HepG2 (cell line): ENCODE data around the gene TPP2. TPM values are rescaled to one million over a fixed set of nuclear protein-coding genes. Genes with fewer than 3 reads are reported as not detected.

Source experiments
- ATAC-seq: fragments of 200-7000 bp; cut with Tn5 transposase; 3 replicates; pipeline ENCODE4 v1.9.1; 2020; ENCODE audit warnings: mild to moderate bottlenecking, moderate library complexity
- BruUV-seq: library from RNA; stranded (reverse); fragments of 400-500 nt; replicated peaks from 2 replicates; lab custom pipeline; 2021; lab: Mats Ljungman, UMichigan
- CTCF ChIA-PET: fragments of 300-600 bp; formaldehyde crosslinking; extraction: SDS; loops from one replicate; lab custom pipeline; 2021; ENCODE audit warnings: low total read pairs, inconsistent platforms, low intra/inter-chr PET ratio; lab: Yijun Ruan, JAX
- POLR2A ChIA-PET: fragments of 350-600 bp; sonication (Branson Sonifier 250); formaldehyde crosslinking; loops from one replicate; lab custom pipeline; 2020; ENCODE audit warnings: antibody characterized with exemption, inconsistent platforms; lab: Yijun Ruan, JAX
- DNase-seq: peaks from one replicate; pipeline ENCODE4 v3.0.0-alpha.2; 2015; ENCODE audit warnings: low spot score
- FAIRE-seq: peaks from 3 replicates; lab custom pipeline; 2011; peaks lifted over from hg19 to GRCh38; lab: Jason Lieb, UNC
- H2AFZ ChIP-seq: one replicate; pipeline ENCODE4 v1.6.1; 2011; ENCODE audit warnings: low read length, inconsistent platforms
- H3K27ac ChIP-seq: fragments of 300-600 bp; 3 replicates; pipeline ENCODE4 v1.8.0; 2011; ENCODE audit warnings: mixed run types, mild to moderate bottlenecking, mixed read lengths, low read length, inconsistent platforms; ENCODE audit not compliant: insufficient read depth; ENCODE audit errors: extremely low read length
- H3K27me3 ChIP-seq, 2 experiments: fragments of 200-600 bp in 1 of 2; 2 replicates in 1 of 2; 3 replicates in 1 of 2; pipeline versions ENCODE4 v1.6.0 to v1.8.0; 2011; ENCODE audit warnings: low read length in 2 of 2, mild to moderate bottlenecking in 2 of 2, moderate library complexity in 2 of 2, inconsistent platforms in 1 of 2; ENCODE audit not compliant: insufficient read depth in 2 of 2, control insufficient read depth in 1 of 2
- H3K36me3 ChIP-seq, 2 experiments: fragments of 200-600 bp in 1 of 2; replicated peaks in 1 of 2; 2 replicates in 1 of 2; 3 replicates in 1 of 2; pipeline versions ENCODE4 v1.5.1 to v1.8.0; 2011; ENCODE audit warnings: low read length in 2 of 2, inconsistent platforms in 1 of 2; ENCODE audit not compliant: insufficient read depth in 2 of 2, control insufficient read depth in 1 of 2
- H3K4me1 ChIP-seq: 2 replicates; pipeline ENCODE4 v1.5.1; 2012; ENCODE audit warnings: low read length, inconsistent platforms; ENCODE audit not compliant: insufficient read depth
- H3K4me2 ChIP-seq: 2 replicates; pipeline ENCODE4 v1.6.0; 2011; ENCODE audit warnings: low read depth, low read length, inconsistent platforms
- H3K4me3 ChIP-seq, 3 experiments: fragments of 200-600 bp in 1 of 3; sonication (generic), shearing (Covaris generic) in 1 of 3; replicated peaks in 1 of 3; 2 replicates each; pipeline ENCODE4 v1.5.1; 2011 to 2016; ENCODE audit warnings: low read length in 3 of 3, inconsistent platforms in 2 of 3, low read depth in 2 of 3, mild to moderate bottlenecking in 2 of 3, control low read depth in 1 of 3, mixed read lengths in 1 of 3; ENCODE audit not compliant: insufficient read depth in 1 of 3
- H3K79me2 ChIP-seq: one replicate; pipeline ENCODE4 v1.6.1; 2011; ENCODE audit warnings: low read length, inconsistent platforms; ENCODE audit not compliant: insufficient read depth
- H3K9ac ChIP-seq: 2 replicates; pipeline ENCODE4 v1.6.0; 2011; ENCODE audit warnings: mild to moderate bottlenecking, low read depth, low read length, inconsistent platforms; ENCODE audit not compliant: insufficient read depth
- H3K9me3 ChIP-seq: 2 replicates; pipeline ENCODE4 v1.5.1; 2012; ENCODE audit warnings: mild to moderate bottlenecking, low read length
- H4K20me1 ChIP-seq: 2 replicates; pipeline ENCODE4 v1.6.0; 2011; ENCODE audit warnings: inconsistent platforms, mild to moderate bottlenecking, low read length, moderate library complexity; ENCODE audit not compliant: insufficient read depth
- ASH2L ChIP-seq: fragments of 300-600, 200-600 bp; sonication (generic); IDR thresholded peaks from 2 replicates; pipeline ENCODE4 v1.7.0; 2017; ENCODE audit warnings: low read depth, mild to moderate bottlenecking, moderate library complexity, mixed read lengths, low read length; ENCODE audit not compliant: insufficient read length
- GATA4 ChIP-seq: sonication (generic); IDR thresholded peaks from 2 replicates; pipeline ENCODE4 v1.6.1; 2016; ENCODE audit warnings: antibody characterized with exemption, low read depth, borderline replicate concordance
- HDAC1 ChIP-seq: sonication (generic); formaldehyde crosslinking; IDR thresholded peaks from 2 replicates; pipeline ENCODE4 v1.5.1; 2020; ENCODE audit warnings: mild to moderate bottlenecking, missing genetic modification reagents
- HMGXB4 ChIP-seq, 2 experiments: sonication (generic) in 1 of 2; formaldehyde crosslinking in 1 of 2; IDR thresholded peaks; 2 replicates each; pipeline versions ENCODE4 v1.4.0 to v1.6.1; 2018 to 2020; ENCODE audit warnings: missing genetic modification reagents in 2 of 2, borderline replicate concordance in 1 of 2, low read depth in 1 of 2, mild to moderate bottlenecking in 1 of 2, missing biosample characterization in 1 of 2
- IRX3 ChIP-seq: sonication (generic); formaldehyde crosslinking; IDR thresholded peaks from 2 replicates; pipeline ENCODE4 v1.8.1; 2023; ENCODE audit warnings: mild to moderate bottlenecking, low read depth, missing genetic modification reagents, borderline replicate concordance
- JUNB ChIP-seq: sonication (generic); formaldehyde crosslinking; IDR thresholded peaks from 2 replicates; pipeline ENCODE4 v1.8.0; 2022; ENCODE audit warnings: missing genetic modification reagents, mild to moderate bottlenecking, borderline replicate concordance
- KDM5B ChIP-seq: sonication (generic); formaldehyde crosslinking; IDR thresholded peaks from 2 replicates; pipeline ENCODE4 v1.4.0; 2020; ENCODE audit warnings: missing genetic modification reagents, mild to moderate bottlenecking, borderline replicate concordance
- KLF6 ChIP-seq: IDR thresholded peaks from 2 replicates; pipeline ENCODE4 v1.8.0; 2016; ENCODE audit warnings: missing biosample characterization, missing genetic modification reagents
- NFE2 ChIP-seq: sonication (generic); formaldehyde crosslinking; IDR thresholded peaks from 2 replicates; pipeline ENCODE4 v1.4.0; 2020; ENCODE audit warnings: missing genetic modification reagents
- NFKBIZ ChIP-seq: IDR thresholded peaks from 2 replicates; pipeline ENCODE4 v1.6.1; 2018; ENCODE audit warnings: missing genetic modification reagents, missing compliant biosample characterization
- NFYC ChIP-seq: IDR thresholded peaks from 2 replicates; pipeline ENCODE4 v1.6.1; 2016; ENCODE audit warnings: missing genetic modification reagents, missing compliant biosample characterization
- NR2F6 ChIP-seq, 2 experiments: IDR thresholded peaks; 2 replicates each; pipeline ENCODE4 v1.6.1; 2016; ENCODE audit warnings: antibody characterized with exemption in 1 of 2, mild to moderate bottlenecking in 1 of 2
- SMC3 ChIP-seq: IDR thresholded peaks from 2 replicates; pipeline ENCODE4 v1.6.1; 2011; ENCODE audit warnings: low read length, improper control_type of control experiment
- SRSF1 ChIP-seq: fragments of 200-400 bp; formaldehyde crosslinking; optimal IDR thresholded peaks from 2 replicates; pipeline ENCODE3; 2017; ENCODE audit warnings: mild to moderate bottlenecking, low read depth, low read length, moderate library complexity
- TP53 ChIP-seq: sonication (generic); formaldehyde crosslinking; conservative IDR thresholded peaks from 2 replicates; pipeline ENCODE4 v1.4.0; 2020; ENCODE audit warnings: missing genetic modification reagents
- ZBTB3 ChIP-seq: sonication (generic); formaldehyde crosslinking; IDR thresholded peaks from 2 replicates; pipeline ENCODE4 v1.4.0; 2020; ENCODE audit warnings: low read depth, mild to moderate bottlenecking, moderate library complexity, missing genetic modification reagents, borderline replicate concordance
- ZNF33A ChIP-seq: sonication (generic); formaldehyde crosslinking; IDR thresholded peaks from 2 replicates; pipeline ENCODE4 v1.5.1; 2020; ENCODE audit warnings: missing genetic modification reagents, mild to moderate bottlenecking, moderate library complexity, borderline replicate concordance
- ZNF605 ChIP-seq: sonication (generic); formaldehyde crosslinking; IDR thresholded peaks from 2 replicates; pipeline ENCODE4 v1.8.0; 2022; ENCODE audit warnings: mild to moderate bottlenecking, missing genetic modification reagents
- ZNF724P ChIP-seq: sonication (generic); formaldehyde crosslinking; IDR thresholded peaks from 2 replicates; pipeline ENCODE4 v1.8.0; 2022; ENCODE audit warnings: missing genetic modification reagents, borderline replicate concordance
- WGBS: methylation state at CpG from one replicate; pipeline ENCODE4 v1.1.6; 2017; ENCODE audit warnings: low lambda C conversion rate; 5-methylcytosine and 5-hydroxymethylcytosine counted together
- in situ Hi-C: cut with HindIII; loops from 2 replicates; pipeline ENCODE4 v1.10.0; 2017; ENCODE audit warnings: low pct_unique_long_range_greater_than_20kb; ENCODE audit not compliant: extremely low pct_ligation_motif_present
- intact Hi-C: fragments of 100-400 bp; cut with micrococcal nuclease; formaldehyde crosslinking; loops from one replicate; pipeline ENCODE4 v1.10.0; 2022; ENCODE audit not compliant: unreplicated experiment
- polyA plus RNA-seq, 8 experiments: library from polyadenylated mRNA; depleted of rRNA in 3 of 8; stranded (reverse) in 7 of 8; unstranded in 1 of 8; fragments of >200 nt; fragmentation: Illumina TruSeq in 4 of 8; extraction: Trizol in 4 of 8; gene quantifications; 2 replicates each; pipeline versions ENCODE4 v1.2.1 to v1.2.3, GENCODE V29; 2011 to 2016; ENCODE audit warnings: low read depth in 4 of 8, missing spikeins in 1 of 8, mixed read lengths in 1 of 8; ENCODE audit not compliant: insufficient read depth in 1 of 8
- total RNA-seq, 5 experiments: library from RNA; depleted of rRNA; stranded (reverse); fragments of >200 nt; fragmentation: Illumina TruSeq; extraction: Trizol; gene quantifications; 2 replicates each; pipeline ENCODE4 v1.2.3, GENCODE V29; 2016; ENCODE audit warnings: low read depth in 1 of 5
- TF ChIP-seq, protein P1 (sequence below): sonication (generic); formaldehyde crosslinking; IDR thresholded peaks from 2 replicates; pipeline ENCODE4 v1.8.1; 2023; ENCODE audit warnings: mild to moderate bottlenecking, missing genetic modification reagents

Gene TPP2
- total and polyA plus RNA-seq, 2 of the 13 experiments (the other 11 are each of a cell fraction or from before 2014, with no cell fraction given): 16.4 to 52.1 TPM

DNA sequence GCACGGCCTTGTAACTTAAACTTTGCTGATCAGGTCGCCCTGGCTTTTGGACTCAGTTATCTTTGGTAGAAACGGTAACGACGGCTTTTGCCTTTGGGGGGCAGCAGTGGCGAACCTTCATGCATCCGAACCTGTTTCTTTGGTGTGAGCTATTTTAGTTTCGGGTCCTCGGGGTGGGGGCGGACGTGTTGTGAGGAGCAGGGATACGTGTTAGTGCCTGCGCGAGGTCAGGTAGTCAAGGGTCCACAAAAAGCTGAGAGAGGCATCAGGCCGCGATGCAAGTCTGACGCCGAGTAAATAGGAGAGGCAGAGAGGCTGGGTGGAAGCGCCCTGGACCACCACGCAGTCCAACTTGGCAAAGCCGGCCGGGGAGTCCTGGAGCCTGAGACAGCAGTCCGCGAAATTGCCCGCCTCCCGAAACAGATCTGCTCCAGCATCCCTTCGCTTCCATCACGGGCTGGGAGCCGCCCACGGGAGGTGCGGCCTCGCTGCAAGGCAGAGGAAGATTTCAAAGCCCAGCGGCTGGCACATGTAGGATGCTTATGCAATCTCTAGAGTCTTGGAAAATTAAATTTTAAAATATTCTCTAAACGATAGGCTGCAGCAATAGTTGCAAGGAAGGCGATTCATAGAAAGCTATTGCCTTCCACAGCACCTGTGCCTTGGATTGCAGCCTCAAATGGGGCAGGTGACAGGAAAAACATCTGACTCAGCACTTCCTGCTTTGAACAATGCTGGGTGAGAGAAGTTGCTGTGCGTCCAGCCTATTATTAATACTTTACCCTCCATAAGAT lies 4.6 kb upstream of the TPP2 start:
- no peaks in the 10 kb centered on the region for H4K20me1 ChIP-seq
- in situ Hi-C loops: no loop called here
- intact Hi-C loops: loop anchor here (1.0 kb wide), 1 partner anchor 255 kb away; no protein-coding TSS in a partner anchor
- ChIA-PET CTCF (interaction anchor here (0.7 to 1.1 kb wide), 2 partner anchors 12 to 255 kb away, joined by 3 to 4 read pairs; no protein-coding TSS in a partner anchor), POLR2A (interaction anchor here (1.0 to 1.1 kb wide), 2 partner anchors 253 to 254 kb away, joined by 3 read pairs; no protein-coding TSS in a partner anchor)
- peak overlapping the region; percentile 48 for H3K9ac ChIP-seq
- peaks cover 26% of the 10 kb centered on the region for H3K4me1 ChIP-seq
- peak; percentile 53 for DNase-seq
- no TSS peak for BruUV-seq
- H3K79me2 ChIP-seq: peaks cover 6% of the 10 kb centered on the region
- no peaks in the 10 kb centered on the region; a peak in 2 of 5 replicates for H3K27me3 ChIP-seq
- peak; percentile 70 for FAIRE-seq
- H3K36me3 ChIP-seq: no peaks in the 10 kb centered on the region
- H3K4me3 ChIP-seq: peak overlapping the region; percentile 53 to 92 (median 84)
- H3K27ac ChIP-seq: peak overlapping the region; percentile 16
- ATAC-seq: peak; percentile 52
- 0% methylated on average over 23 of the region's 36 CpGs for WGBS
- peak overlapping the region; percentile 8 for H2AFZ ChIP-seq
- H3K4me2 ChIP-seq: peak overlapping the region; percentile 93
- H3K9me3 ChIP-seq: no peaks in the 10 kb centered on the region
- TF ChIP-seq KLF6 (peak; percentile 55; the same call in 1 of the 2 replicates), TP53 (CRISPR knock-in tag) (no peak), HMGXB4 (CRISPR knock-in tag; IDR thresholded peaks at IDR 0.05; ENCODE audit: borderline replicate concordance in 1 of 2, low read depth in 1 of 2) (peak; percentile 66 to 67; a peak in 3 of 4 replicates), ZNF724P (CRISPR knock-in tag) (0 out of 2 replicates have a peak, but pooled peaks have one; percentile 39), ZBTB3 (no peak), SMC3 (peak; percentile 35; the same call in 1 of the 2 replicates), IRX3 (CRISPR knock-in tag) (no peak), ASH2L (peak; percentile 49), NFYC (no peak), SRSF1 (peak; percentile 48), NFKBIZ (CRISPR knock-in tag) (0 out of 2 replicates have a peak, but pooled peaks have one; percentile 39), GATA4 (no peak), KDM5B (peak; percentile 54; the same call in 1 of the 2 replicates), JUNB (CRISPR knock-in tag) (no peak), ZNF605 (peak; percentile 61; the same call in 1 of the 2 replicates), ZNF33A (CRISPR knock-in tag) (no peak), NR2F6 (IDR thresholded peaks at IDR 0.05) (no peak), NR2F6 (CRISPR knock-in tag; IDR thresholded peaks at IDR 0.05) (no peak), HDAC1 (CRISPR knock-in tag) (0 out of 2 replicates have a peak, but pooled peaks have one; percentile 1), NFE2 (no peak)
- TF ChIP-seq, protein P1, sequence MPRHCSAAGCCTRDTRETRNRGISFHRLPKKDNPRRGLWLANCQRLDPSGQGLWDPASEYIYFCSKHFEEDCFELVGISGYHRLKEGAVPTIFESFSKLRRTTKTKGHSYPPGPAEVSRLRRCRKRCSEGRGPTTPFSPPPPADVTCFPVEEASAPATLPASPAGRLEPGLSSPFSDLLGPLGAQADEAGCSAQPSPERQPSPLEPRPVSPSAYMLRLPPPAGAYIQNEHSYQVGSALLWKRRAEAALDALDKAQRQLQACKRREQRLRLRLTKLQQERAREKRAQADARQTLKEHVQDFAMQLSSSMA (CRISPR knock-in tag): no peak
